ENCODE measurements around the gene PALLD. TPM values are rescaled to one million over a fixed set of nuclear protein-coding genes. Genes with fewer than 3 reads are reported as not detected.

PALLD gene
- total RNA-seq, 2 donors from 2014 or later: 11.3 to 49.1 TPM

DNA sequence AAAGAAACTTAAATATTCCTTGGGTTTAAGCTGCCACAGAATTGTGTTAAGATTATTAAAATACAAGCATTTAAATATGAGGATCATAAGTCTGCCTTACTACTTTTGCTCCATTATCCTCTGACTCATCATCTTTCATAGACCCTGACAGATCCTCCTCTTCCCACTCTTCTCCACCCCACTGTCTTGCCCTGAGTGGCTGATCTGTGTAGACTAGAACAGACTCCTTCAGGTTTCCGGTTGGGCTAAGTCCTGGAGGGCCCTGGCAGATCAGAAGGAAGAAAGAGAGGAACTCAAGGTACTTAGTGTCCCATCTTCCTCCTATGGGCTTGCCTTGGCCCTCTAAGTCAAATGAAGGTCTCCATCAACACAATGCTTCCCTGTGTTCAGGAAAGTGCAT is 30.7 kb downstream of the PALLD start:
- H3K36me3 Mint-ChIP-seq (ENCODE audit: low read depth): no peaks in the 10 kb centered on the region
- ATAC-seq (replicated peaks): no peak
- no peak overlapping the region for H3K27ac Mint-ChIP-seq
- H3K4me1 Mint-ChIP-seq: no peaks in the 10 kb centered on the region
- no peaks in the 10 kb centered on the region for H3K9me3 Mint-ChIP-seq
- H3K4me3 Mint-ChIP-seq: no peak overlapping the region
- H3K27me3 Mint-ChIP-seq: peaks cover 21% of the 10 kb centered on the region

DNA sequence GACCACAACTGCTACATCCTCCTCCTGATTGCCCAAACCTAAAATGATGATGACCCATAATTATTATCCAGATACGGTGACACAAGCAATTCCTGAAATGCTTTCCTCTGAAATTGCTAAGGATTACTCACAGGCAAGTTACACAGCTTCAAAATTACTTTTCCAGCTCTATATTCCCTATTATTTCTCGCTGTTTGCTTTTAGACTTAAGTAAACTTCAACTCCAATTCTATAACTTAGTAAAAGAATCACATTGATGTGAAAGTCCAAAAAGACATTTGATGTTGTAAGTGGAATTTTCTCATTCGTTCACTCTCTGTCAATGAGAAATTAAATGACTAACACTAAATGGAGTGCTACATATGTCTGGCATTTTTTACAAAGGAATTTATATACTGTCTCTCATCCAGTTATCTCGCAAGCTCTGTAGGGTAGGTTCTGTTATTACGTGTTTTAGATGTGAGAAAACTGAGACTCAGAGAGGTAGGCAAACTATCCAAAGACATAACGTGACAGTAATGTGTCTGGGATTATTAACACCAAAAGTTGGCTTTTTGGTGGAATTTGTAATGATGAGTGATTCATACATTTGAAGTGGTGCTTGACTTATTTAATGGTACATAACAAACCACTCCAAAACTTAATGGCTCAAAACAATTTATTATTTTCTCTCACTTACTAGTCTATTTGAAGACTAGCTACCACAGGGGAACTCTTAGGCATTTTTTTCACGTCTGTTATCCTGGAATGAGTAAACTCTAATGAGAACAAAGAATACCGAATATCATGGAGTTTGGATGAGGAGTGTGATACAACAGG is 31.5 kb downstream of the PALLD start:
- H3K27ac Mint-ChIP-seq: no peak overlapping the region
- H3K36me3 Mint-ChIP-seq (ENCODE audit: low read depth): no peaks in the 10 kb centered on the region
- H3K4me3 Mint-ChIP-seq: no peak overlapping the region
- ATAC-seq (replicated peaks): no peak
- H3K9me3 Mint-ChIP-seq: no peaks in the 10 kb centered on the region
- no peaks in the 10 kb centered on the region for H3K4me1 Mint-ChIP-seq
- peaks cover 21% of the 10 kb centered on the region for H3K27me3 Mint-ChIP-seq

DNA sequence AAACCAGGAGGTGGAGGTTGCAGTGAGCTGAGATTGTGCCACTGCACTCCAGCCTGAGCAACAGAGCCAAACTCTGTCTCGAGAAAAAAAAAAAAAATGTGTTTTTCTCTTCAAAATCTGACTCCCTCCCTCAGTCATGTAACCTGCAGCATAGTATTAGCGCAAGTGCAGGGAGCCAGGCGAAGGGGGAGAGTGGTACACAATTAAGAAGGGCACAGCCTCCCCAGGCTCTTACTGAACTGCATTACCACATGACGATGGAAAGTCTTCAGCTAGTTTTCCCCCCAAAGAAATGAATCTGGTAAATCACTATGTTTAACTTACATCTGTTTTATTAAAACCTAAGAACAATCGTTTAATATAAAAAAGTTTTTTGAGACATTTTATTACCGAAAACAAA is 32.4 kb downstream of the PALLD start:
- H3K27ac Mint-ChIP-seq: no peak overlapping the region
- no peaks in the 10 kb centered on the region for H3K9me3 Mint-ChIP-seq
- ATAC-seq (replicated peaks): no peak
- H3K4me3 Mint-ChIP-seq: no peak overlapping the region
- no peaks in the 10 kb centered on the region for H3K4me1 Mint-ChIP-seq
- H3K27me3 Mint-ChIP-seq: peaks cover 21% of the 10 kb centered on the region
- no peaks in the 10 kb centered on the region for H3K36me3 Mint-ChIP-seq (ENCODE audit: low read depth)

DNA sequence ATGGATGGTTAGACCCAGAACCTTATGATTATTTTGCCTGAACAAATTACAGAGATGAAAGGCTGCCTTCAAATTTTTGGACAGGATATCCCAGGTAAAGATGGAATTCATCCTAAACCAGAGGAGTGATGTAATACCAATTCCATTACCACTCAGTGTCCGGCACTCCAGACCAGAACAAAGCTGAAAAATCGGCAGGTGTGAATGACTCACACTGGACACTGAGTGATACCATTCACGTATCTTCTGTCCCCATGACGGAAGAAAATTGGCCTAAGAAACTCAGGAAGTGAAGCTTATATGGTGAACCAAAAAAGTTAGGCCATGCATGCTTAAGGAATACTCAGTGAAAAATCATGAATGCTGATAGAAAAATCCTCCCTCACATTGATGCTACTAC is 34.5 kb downstream of the PALLD start:
- no peak for ATAC-seq (replicated peaks)
- Mint-ChIP-seq H3K27ac (no peak overlapping the region), H3K4me3 (no peak overlapping the region), H3K9me3 (no peaks in the 10 kb centered on the region), H3K4me1 (no peaks in the 10 kb centered on the region), H3K27me3 (peaks cover 19% of the 10 kb centered on the region), H3K36me3 (ENCODE audit: low read depth) (no peaks in the 10 kb centered on the region)

DNA sequence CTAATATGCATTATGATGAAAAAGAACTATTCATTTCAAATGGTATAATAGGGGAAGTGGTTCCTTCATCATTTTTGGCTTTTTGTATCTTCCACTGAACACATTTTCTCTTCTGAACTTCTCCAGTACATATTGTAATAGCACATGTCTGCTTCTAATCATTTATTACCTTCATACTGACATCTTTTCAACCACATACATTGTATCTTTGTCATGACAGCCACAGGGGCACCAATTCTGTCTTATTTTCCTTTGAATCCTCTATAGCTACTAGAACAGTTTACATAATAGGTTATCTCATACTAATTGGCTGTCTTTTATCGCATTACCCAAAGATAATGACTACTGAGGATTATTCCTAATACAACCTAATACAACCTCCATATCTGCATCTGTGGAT is 37.7 kb downstream of the PALLD start:
- ATAC-seq (replicated peaks): no peak
- H3K4me1 Mint-ChIP-seq: no peaks in the 10 kb centered on the region
- H3K27me3 Mint-ChIP-seq: peaks cover 4% of the 10 kb centered on the region

DNA sequence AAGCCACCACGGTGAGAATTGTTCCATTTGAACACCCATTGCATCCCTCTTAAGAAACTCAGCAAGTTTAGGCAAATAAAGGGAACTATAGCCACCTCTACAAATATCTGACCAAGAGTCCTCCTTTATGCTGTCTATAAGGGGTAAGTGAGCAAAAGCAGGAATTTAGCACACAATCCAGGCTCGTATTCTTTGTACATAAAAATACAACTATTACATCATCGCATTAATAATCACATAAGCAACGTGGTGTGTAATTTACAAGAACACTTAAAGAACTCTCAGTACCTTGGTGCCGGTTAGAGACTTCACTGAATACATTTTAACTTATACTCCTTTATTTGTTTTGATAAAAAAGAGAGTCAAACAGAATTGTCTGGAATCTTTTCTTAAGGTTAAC is 38.8 kb downstream of the PALLD start:
- Mint-ChIP-seq H3K4me3 (no peak overlapping the region), H3K4me1 (no peaks in the 10 kb centered on the region), H3K27me3 (peaks cover 9% of the 10 kb centered on the region), H3K27ac (no peak overlapping the region), H3K36me3 (ENCODE audit: low read depth) (no peaks in the 10 kb centered on the region), H3K9me3 (no peaks in the 10 kb centered on the region)
- ATAC-seq (replicated peaks): no peak

More for the DNA sequence above, 37.7 kb downstream of the PALLD start:
- H3K4me3 Mint-ChIP-seq: no peak overlapping the region
- no peaks in the 10 kb centered on the region for H3K36me3 Mint-ChIP-seq (ENCODE audit: low read depth)
- H3K9me3 Mint-ChIP-seq: no peaks in the 10 kb centered on the region
- no peak overlapping the region for H3K27ac Mint-ChIP-seq

DNA sequence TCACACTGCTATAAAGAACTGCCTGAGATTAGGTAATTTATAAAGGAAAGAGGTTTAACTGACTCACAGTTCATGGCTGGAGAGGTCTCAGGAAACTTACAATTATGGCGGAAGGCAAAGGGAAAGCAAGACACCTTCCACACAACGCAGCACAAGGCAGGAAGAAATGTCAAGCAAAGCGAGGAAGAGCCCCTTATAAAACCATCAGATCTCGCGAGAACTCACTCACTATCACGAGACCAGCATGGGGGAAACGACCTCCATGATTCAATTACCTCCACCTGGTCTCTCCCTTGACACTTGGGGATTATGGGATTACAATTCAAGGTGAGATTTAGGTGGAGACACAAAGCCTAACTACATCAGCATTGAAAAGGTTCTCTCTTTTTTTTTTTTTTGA is 39.6 kb downstream of the PALLD start:
- no peak for ATAC-seq (replicated peaks)
- H3K4me3 Mint-ChIP-seq: no peak overlapping the region
- H3K9me3 Mint-ChIP-seq: no peaks in the 10 kb centered on the region
- no peak overlapping the region for H3K27ac Mint-ChIP-seq
- H3K36me3 Mint-ChIP-seq (ENCODE audit: low read depth): no peaks in the 10 kb centered on the region
- peaks cover 12% of the 10 kb centered on the region for H3K27me3 Mint-ChIP-seq
- no peaks in the 10 kb centered on the region for H3K4me1 Mint-ChIP-seq

DNA sequence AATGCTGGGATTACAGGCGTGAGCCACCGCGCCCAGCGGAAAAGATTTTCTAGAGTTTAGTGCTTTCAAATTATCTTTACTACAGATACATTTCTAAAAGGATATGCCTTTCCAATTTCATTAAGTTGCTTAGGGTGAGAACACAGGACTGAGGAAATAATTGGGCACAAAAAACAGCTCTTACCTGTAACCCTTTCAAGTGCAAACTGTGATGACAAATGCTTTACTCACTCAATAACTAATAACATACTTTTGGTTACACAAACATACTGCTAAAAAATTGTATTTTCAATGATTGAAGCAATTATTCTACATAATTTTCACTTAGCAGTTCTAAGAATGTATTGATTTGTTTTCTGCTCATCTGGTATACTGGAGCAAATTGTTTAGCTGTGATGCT is 40.2 kb downstream of the PALLD start:
- H3K27ac Mint-ChIP-seq: no peak overlapping the region
- no peaks in the 10 kb centered on the region for H3K36me3 Mint-ChIP-seq (ENCODE audit: low read depth)
- H3K27me3 Mint-ChIP-seq: peaks cover 12% of the 10 kb centered on the region
- H3K4me1 Mint-ChIP-seq: no peaks in the 10 kb centered on the region
- no peaks in the 10 kb centered on the region for H3K9me3 Mint-ChIP-seq
- no peak overlapping the region for H3K4me3 Mint-ChIP-seq
- no peak for ATAC-seq (replicated peaks)

DNA sequence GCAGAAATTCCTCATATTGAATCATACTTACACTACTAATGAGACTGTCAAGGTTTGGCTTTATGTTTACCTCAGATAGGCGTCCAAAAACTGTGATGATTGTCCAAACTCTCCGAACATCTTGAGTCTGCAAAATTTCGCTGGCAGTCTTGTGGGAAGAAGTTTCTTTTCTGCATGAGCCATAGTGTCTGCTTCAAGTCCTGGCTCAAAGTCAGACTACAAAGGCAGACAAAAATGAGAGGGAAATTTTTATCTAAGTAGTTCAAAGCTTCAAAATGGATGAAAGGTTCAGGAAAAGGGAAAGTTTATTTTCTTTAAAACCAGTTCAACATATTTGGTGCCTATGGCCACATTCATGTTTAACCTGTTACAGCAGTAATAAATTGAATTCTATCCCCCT is 40.7 kb downstream of the PALLD start:
- Mint-ChIP-seq H3K27me3 (peaks cover 12% of the 10 kb centered on the region), H3K4me3 (no peak overlapping the region), H3K4me1 (no peaks in the 10 kb centered on the region), H3K27ac (no peak overlapping the region), H3K36me3 (ENCODE audit: low read depth) (no peaks in the 10 kb centered on the region), H3K9me3 (no peaks in the 10 kb centered on the region)
- no peak for ATAC-seq (replicated peaks)

DNA sequence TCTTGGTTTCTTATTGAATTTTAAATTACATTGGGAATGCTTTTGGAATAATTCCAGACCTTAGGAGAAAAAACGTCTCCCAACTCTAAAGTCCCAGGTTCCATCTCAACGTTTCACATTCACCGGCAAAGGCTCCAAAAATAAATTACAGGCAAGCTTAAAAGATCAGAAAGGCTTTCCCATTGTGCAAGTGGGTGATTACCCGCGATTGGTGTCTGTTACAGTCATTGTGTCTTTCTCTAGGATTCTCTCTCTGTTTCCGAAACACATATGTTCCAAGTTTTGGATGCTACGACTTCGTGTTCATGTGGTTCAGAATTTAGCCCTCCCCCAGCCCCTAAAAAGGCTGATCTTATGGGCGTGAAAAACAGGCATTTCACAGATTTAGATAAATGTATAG is 41.8 kb downstream of the PALLD start:
- Mint-ChIP-seq H3K4me1 (no peaks in the 10 kb centered on the region), H3K27me3 (peaks cover 12% of the 10 kb centered on the region), H3K4me3 (no peak overlapping the region), H3K9me3 (no peaks in the 10 kb centered on the region), H3K36me3 (ENCODE audit: low read depth) (no peaks in the 10 kb centered on the region), H3K27ac (no peak overlapping the region)
- ATAC-seq (replicated peaks): no peak

DNA sequence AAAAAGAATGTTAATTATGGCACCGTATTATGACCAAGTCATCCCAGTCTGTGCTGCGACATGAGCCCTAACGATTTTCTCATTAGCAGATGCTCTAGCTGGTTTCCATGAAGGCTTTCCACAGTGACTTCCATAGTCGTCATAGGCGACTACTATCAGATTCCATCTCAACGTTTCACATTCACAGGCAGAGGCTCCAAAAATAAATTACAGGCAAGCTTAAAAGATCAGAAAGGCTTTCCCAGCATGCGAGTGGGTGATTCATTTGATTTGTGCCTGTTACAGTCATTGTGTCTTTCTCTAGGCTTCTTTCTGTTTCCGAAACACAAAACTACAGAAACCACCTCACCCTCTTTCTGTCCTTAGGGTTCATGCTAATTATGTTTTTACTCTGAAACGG is 43.2 kb downstream of the PALLD start:
- Mint-ChIP-seq H3K36me3 (ENCODE audit: low read depth) (no peaks in the 10 kb centered on the region), H3K27ac (no peak overlapping the region), H3K4me1 (no peaks in the 10 kb centered on the region), H3K9me3 (no peaks in the 10 kb centered on the region), H3K4me3 (peak overlapping the region; percentile 2), H3K27me3 (peaks cover 12% of the 10 kb centered on the region)
- ATAC-seq (replicated peaks): peak; percentile 95

DNA sequence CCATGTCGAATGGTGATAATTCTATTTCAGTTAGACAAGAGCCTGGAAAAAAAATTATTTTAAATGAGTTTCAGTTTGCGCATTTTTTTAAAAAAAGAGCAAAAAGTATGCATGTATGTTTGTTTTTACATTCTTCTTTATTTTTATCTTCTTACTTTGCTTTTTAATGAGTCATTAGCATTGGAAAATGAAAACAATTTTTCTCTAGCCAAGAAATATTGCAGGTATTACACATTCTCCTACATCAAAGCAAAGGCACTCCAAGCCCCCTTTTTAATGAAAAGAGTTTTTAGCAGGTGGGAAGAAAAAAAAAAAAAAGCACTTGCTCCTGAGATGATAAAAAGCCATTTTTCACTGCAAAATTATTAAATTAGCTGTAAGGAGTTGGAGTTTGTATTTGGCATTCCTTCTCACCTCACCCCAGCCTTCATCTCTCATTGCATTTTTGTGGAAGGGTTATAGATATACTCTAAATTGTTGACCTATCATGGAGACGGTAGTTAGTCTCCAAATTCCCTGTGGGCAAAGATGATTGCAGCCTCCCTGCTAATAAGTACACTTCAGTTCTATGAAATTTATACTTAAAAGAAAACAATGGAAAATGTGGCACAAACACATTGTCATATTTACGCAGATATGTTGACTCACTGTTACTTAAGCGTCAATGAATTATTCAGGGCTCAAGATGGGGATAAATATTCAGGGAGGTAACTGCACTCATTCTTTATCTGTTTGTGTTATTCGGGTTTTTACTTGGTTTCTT is 43.8 kb downstream of the PALLD start:
- Mint-ChIP-seq H3K4me1 (no peaks in the 10 kb centered on the region), H3K36me3 (ENCODE audit: low read depth) (no peaks in the 10 kb centered on the region), H3K27ac (no peak overlapping the region), H3K27me3 (peaks cover 16% of the 10 kb centered on the region), H3K4me3 (peak overlapping the region; percentile 2), H3K9me3 (no peaks in the 10 kb centered on the region)
- ATAC-seq (replicated peaks): peak; percentile 36

DNA sequence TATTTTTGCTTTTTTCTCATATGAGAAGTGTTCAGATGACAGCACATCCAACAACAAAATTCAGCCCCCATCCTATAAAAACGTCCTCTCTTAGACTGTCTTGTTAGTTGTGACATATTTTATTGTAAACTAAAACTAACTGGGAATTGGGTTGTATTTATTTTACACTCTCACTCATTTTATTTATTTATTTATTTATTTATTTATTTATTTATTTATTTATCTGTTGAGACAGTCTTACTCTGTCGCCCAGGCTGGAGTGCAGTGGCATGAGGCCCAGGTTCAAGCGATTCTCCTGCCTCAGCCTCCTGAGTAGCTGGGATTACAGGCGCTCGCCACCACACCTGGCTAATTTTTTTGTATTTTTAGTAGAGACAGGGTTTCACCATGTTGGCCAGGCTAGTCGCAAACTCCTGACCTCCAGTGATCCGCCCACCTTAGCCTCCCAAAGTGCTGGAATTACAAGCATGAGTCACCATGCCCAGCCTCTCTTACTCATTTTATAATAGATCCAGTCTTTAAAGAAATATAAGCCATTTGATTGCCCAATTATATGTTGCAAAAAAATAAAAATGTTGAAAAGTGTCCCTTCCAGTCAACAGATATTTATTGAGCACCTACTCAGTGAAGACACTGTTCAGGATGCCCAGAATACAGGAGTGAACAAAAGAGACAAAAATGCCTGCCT is 44.6 kb downstream of the PALLD start:
- no peak for ATAC-seq (replicated peaks)
- no peaks in the 10 kb centered on the region for H3K4me1 Mint-ChIP-seq
- H3K36me3 Mint-ChIP-seq (ENCODE audit: low read depth): no peaks in the 10 kb centered on the region
- no peak overlapping the region for H3K27ac Mint-ChIP-seq
- no peak overlapping the region for H3K4me3 Mint-ChIP-seq
- peaks cover 17% of the 10 kb centered on the region for H3K27me3 Mint-ChIP-seq
- H3K9me3 Mint-ChIP-seq: no peaks in the 10 kb centered on the region

DNA sequence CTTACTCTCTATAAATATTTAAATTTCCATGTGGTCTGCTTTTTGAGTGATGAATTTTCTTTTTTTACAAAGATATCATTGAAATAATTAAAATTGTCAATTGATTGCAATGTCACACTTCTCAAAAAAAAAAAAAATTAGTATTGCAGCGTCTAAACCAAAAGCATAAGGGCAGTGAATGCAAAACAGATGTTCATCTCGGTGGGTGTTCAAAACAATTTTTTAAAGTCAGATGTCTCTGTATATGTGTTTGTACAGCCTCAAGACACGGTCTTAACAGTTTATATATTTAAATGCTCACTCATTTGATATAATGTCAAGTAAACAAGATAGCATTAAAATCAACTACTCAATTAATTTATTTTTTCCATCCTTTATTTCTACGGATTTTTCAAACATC is 52.3 kb downstream of the PALLD start:
- H3K27ac Mint-ChIP-seq: no peak overlapping the region
- peaks cover 18% of the 10 kb centered on the region for H3K27me3 Mint-ChIP-seq

More for the DNA sequence above, 52.3 kb downstream of the PALLD start:
- H3K36me3 Mint-ChIP-seq (ENCODE audit: low read depth): no peaks in the 10 kb centered on the region
- H3K9me3 Mint-ChIP-seq: no peaks in the 10 kb centered on the region
- no peaks in the 10 kb centered on the region for H3K4me1 Mint-ChIP-seq
- no peak overlapping the region for H3K4me3 Mint-ChIP-seq
- no peak for ATAC-seq (replicated peaks)

Measured in activated T-helper 17 cell treated with anti-CD3 and anti-CD28 coated beads, Interleukin-2, amount 50 U/mL, for 72 hours (primary cell).